ENCODE data around the gene ADAM23.

DNA sequence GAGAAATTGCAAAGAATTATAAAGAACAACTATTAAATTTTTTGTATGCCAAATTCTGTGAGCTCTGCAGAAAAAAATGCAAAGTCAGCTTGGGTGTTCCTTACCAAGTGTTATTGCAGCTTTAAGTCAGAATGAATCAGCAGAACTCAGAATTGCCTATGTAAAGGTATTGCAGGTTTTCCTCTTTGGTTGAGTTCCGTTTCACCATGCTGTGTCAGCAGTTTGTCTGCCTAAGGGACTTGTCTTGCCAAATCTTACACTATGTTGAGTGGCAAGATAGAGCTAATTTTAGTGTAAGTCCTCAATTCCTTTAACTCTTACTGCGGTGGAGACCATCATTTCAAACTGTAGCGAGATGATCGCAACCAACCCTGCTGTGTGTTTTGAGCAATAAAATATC, 38.8 kb downstream of the ADAM23 start:
- TF ChIP-seq ZFX (CRISPR knock-in tag; IDR thresholded peaks at IDR 0.05; ENCODE audit: low read depth) = no peak
- TF ChIP-seq, protein P1, sequence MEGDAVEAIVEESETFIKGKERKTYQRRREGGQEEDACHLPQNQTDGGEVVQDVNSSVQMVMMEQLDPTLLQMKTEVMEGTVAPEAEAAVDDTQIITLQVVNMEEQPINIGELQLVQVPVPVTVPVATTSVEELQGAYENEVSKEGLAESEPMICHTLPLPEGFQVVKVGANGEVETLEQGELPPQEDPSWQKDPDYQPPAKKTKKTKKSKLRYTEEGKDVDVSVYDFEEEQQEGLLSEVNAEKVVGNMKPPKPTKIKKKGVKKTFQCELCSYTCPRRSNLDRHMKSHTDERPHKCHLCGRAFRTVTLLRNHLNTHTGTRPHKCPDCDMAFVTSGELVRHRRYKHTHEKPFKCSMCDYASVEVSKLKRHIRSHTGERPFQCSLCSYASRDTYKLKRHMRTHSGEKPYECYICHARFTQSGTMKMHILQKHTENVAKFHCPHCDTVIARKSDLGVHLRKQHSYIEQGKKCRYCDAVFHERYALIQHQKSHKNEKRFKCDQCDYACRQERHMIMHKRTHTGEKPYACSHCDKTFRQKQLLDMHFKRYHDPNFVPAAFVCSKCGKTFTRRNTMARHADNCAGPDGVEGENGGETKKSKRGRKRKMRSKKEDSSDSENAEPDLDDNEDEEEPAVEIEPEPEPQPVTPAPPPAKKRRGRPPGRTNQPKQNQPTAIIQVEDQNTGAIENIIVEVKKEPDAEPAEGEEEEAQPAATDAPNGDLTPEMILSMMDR (CRISPR knock-in tag; IDR thresholded peaks at IDR 0.05) = no peak
- TF ChIP-seq, protein P2, sequence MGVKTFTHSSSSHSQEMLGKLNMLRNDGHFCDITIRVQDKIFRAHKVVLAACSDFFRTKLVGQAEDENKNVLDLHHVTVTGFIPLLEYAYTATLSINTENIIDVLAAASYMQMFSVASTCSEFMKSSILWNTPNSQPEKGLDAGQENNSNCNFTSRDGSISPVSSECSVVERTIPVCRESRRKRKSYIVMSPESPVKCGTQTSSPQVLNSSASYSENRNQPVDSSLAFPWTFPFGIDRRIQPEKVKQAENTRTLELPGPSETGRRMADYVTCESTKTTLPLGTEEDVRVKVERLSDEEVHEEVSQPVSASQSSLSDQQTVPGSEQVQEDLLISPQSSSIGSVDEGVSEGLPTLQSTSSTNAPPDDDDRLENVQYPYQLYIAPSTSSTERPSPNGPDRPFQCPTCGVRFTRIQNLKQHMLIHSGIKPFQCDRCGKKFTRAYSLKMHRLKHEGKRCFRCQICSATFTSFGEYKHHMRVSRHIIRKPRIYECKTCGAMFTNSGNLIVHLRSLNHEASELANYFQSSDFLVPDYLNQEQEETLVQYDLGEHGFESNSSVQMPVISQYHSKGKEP (CRISPR knock-in tag; IDR thresholded peaks at IDR 0.05) = no peak
- TF ChIP-seq POLR2A (IDR thresholded peaks at IDR 0.05; ENCODE audit: insufficient read depth in 1 of 2, low read depth in 2 of 2, low read length in 2 of 2) = no peak
- no peak for TF ChIP-seq EP300 (IDR thresholded peaks at IDR 0.05; ENCODE audit: low read depth in 2 of 2, low read length in 2 of 2)
- no peak for TF ChIP-seq EP300 (CRISPR knock-in tag; IDR thresholded peaks at IDR 0.05; ENCODE audit: borderline replicate concordance)
- TF ChIP-seq CBX5 (CRISPR knock-in tag; IDR thresholded peaks at IDR 0.05; ENCODE audit: borderline replicate concordance) = no peak
- TF ChIP-seq SNRNP70 (IDR thresholded peaks at IDR 0.05; ENCODE audit: low read depth, low read length) = no peak
- no peak for TF ChIP-seq ZNF619 (CRISPR knock-in tag; IDR thresholded peaks at IDR 0.05)
- no peak for TF ChIP-seq JUND (CRISPR knock-in tag; IDR thresholded peaks at IDR 0.05)
- no peak for TF ChIP-seq RARA (CRISPR knock-in tag; IDR thresholded peaks at IDR 0.05)
- no peak for TF ChIP-seq ZKSCAN1 (IDR thresholded peaks at IDR 0.05; ENCODE audit: low read length)

Data from HepG2 (cell line).